Neural cell (in vitro differentiated cells): ENCODE data around the gene FASTKD1. TPM values are rescaled to one million over a fixed set of nuclear protein-coding genes. Genes with fewer than 3 reads are reported as not detected.

Experiments used
- H2AFZ ChIP-seq: fragments of 200-600, 300-800 bp; sonication (generic), shearing (Covaris generic); 2 replicates; pipeline ENCODE4 v1.6.0; 2014; ENCODE audit warnings: low read depth, mild to moderate bottlenecking, antibody characterized with exemption, low read length, moderate library complexity
- H3F3A ChIP-seq: fragments of 200-600 bp; shearing (Covaris generic); 2 replicates; pipeline ENCODE4 v1.6.1; 2016; ENCODE audit warnings: mild to moderate bottlenecking, moderate library complexity, mixed read lengths, antibody characterized with exemption, low read length; ENCODE audit not compliant: insufficient read depth, poor library complexity, severe bottlenecking
- H3K27ac ChIP-seq: fragments of 200-600, 300-800 bp; sonication (generic), shearing (Covaris generic); 2 replicates; pipeline ENCODE4 v1.5.1; 2014; ENCODE audit warnings: mild to moderate bottlenecking, low read length, moderate library complexity
- H3K27me3 ChIP-seq: fragments of 300-800, 200-600 bp; sonication (generic), shearing (Covaris generic); 2 replicates; pipeline ENCODE4 v1.6.0; 2014; ENCODE audit warnings: mild to moderate bottlenecking, low read depth, low read length, moderate library complexity; ENCODE audit not compliant: insufficient read depth
- H3K36me3 ChIP-seq: fragments of 300-800, 200-600 bp; sonication (generic), shearing (Covaris generic); 2 replicates; pipeline ENCODE4 v1.5.1; 2014; ENCODE audit warnings: mild to moderate bottlenecking, antibody characterized with exemption, low read length, moderate library complexity; ENCODE audit not compliant: insufficient read depth
- H3K4me2 ChIP-seq: fragments of 300-800, 200-600 bp; sonication (generic), shearing (Covaris generic); 2 replicates; pipeline ENCODE4 v1.6.0; 2014; ENCODE audit warnings: mild to moderate bottlenecking, low read length
- H3K4me3 ChIP-seq: fragments of 300-800, 200-600 bp; sonication (generic), shearing (Covaris generic); 2 replicates; pipeline ENCODE4 v1.5.1; 2014; ENCODE audit warnings: mild to moderate bottlenecking, low read length, moderate library complexity
- H3K79me2 ChIP-seq: fragments of 200-600 bp; shearing (Covaris generic); replicated peaks from 2 replicates; pipeline ENCODE4 v1.6.0; 2014; ENCODE audit warnings: mild to moderate bottlenecking, low read length, moderate library complexity; ENCODE audit not compliant: insufficient read depth
- H3K9ac ChIP-seq: fragments of 300-800, 200-600 bp; sonication (generic), shearing (Covaris generic); 2 replicates; pipeline ENCODE4 v1.6.1; 2016; ENCODE audit warnings: mild to moderate bottlenecking, low read length, mixed read lengths
- H3K9me2 ChIP-seq: fragments of 200-600 bp; shearing (Covaris generic); 2 replicates; pipeline ENCODE4 v1.6.1; 2016; ENCODE audit warnings: mild to moderate bottlenecking, low read length, mixed read lengths; ENCODE audit not compliant: insufficient read depth
- H3K9me3 ChIP-seq: fragments of 200-600, 300-800 bp; sonication (generic), shearing (Covaris generic); 2 replicates; pipeline ENCODE4 v1.6.1; 2016; ENCODE audit warnings: mild to moderate bottlenecking, mixed run types, low read length, moderate library complexity, mixed read lengths
- H4K20me1 ChIP-seq: fragments of 200-600 bp; shearing (Covaris generic); 2 replicates; pipeline ENCODE4 v1.6.1; 2016; ENCODE audit warnings: mild to moderate bottlenecking, mixed run types; ENCODE audit not compliant: insufficient read depth
- EP300 ChIP-seq: fragments of 450-650 bp; conservative IDR thresholded peaks from 2 replicates; pipeline ENCODE4 v1.6.1; 2014; ENCODE audit warnings: antibody characterized with exemption, mild to moderate bottlenecking, moderate library complexity; ENCODE audit not compliant: poor library complexity, severe bottlenecking
- EZH2 ChIP-seq: fragments of 200-600, 300-800 bp; shearing (Covaris generic), sonication (generic); IDR thresholded peaks from 2 replicates; pipeline ENCODE4 v1.6.1; 2014; ENCODE audit warnings: antibody characterized with exemption, low read length, borderline replicate concordance, mild to moderate bottlenecking; ENCODE audit not compliant: insufficient read depth, poor library complexity, severe bottlenecking
- MXI1 ChIP-seq: fragments of 450-650 bp; conservative IDR thresholded peaks from 2 replicates; pipeline ENCODE4 v1.6.1; 2014; ENCODE audit warnings: antibody characterized with exemption, mild to moderate bottlenecking; ENCODE audit not compliant: poor library complexity, severe bottlenecking
- POLR2AphosphoS5 ChIP-seq: IDR thresholded peaks from 2 replicates; pipeline ENCODE4 v1.6.1; 2012
- RAD21 ChIP-seq: fragments of 450-650 bp; conservative IDR thresholded peaks from 2 replicates; pipeline ENCODE4 v1.6.1; 2014; ENCODE audit warnings: antibody characterized with exemption, mild to moderate bottlenecking, moderate library complexity
- SMC3 ChIP-seq: fragments of 450-650 bp; conservative IDR thresholded peaks from 2 replicates; pipeline ENCODE4 v1.6.1; 2014; ENCODE audit warnings: antibody characterized with exemption, mild to moderate bottlenecking, moderate library complexity; ENCODE audit not compliant: poor library complexity
- TAF1 ChIP-seq: IDR thresholded peaks from 2 replicates; pipeline ENCODE4 v1.6.1; 2012; ENCODE audit warnings: low read depth
- polyA minus RNA-seq: library from RNA; depleted of rRNA, polyadenylated mRNA; stranded (reverse); fragments of >200 nt; gene quantifications from 2 replicates; pipeline ENCODE4 v1.2.3, GENCODE V29; 2014
- polyA plus RNA-seq: library from polyadenylated mRNA; depleted of rRNA; stranded (reverse); fragments of >200 nt; gene quantifications from 2 replicates; pipeline ENCODE4 v1.2.3, GENCODE V29; 2014
- TF ChIP-seq, protein P1 (sequence below): IDR thresholded peaks from 2 replicates; pipeline ENCODE4 v1.6.1; 2012; ENCODE audit warnings: borderline replicate concordance
- TF ChIP-seq, protein P2 (sequence below): fragments of 450-650 bp; IDR thresholded peaks from 2 replicates; pipeline ENCODE4 v1.5.1; 2014; ENCODE audit warnings: antibody characterized with exemption, mild to moderate bottlenecking, moderate library complexity; ENCODE audit not compliant: poor library complexity, severe bottlenecking

FASTKD1 gene, protein sequence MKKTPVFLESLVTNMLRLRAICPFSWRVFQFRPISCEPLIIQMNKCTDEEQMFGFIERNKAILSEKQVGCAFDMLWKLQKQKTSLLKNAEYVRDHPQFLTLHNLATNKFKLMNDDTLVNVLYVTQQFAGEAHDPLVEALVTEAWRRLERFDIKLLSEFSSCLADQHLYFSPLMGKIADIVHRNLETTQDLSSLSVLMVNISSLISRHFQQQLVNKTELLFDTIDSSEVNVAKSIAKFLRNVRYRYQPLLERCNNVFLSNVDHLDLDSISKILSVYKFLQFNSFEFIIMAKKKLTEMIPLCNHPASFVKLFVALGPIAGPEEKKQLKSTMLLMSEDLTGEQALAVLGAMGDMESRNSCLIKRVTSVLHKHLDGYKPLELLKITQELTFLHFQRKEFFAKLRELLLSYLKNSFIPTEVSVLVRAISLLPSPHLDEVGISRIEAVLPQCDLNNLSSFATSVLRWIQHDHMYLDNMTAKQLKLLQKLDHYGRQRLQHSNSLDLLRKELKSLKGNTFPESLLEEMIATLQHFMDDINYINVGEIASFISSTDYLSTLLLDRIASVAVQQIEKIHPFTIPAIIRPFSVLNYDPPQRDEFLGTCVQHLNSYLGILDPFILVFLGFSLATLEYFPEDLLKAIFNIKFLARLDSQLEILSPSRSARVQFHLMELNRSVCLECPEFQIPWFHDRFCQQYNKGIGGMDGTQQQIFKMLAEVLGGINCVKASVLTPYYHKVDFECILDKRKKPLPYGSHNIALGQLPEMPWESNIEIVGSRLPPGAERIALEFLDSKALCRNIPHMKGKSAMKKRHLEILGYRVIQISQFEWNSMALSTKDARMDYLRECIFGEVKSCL
- polyA plus RNA-seq (50.3 and 69.6 TPM in 2 replicates), polyA minus RNA-seq (75.8 and 77.2 TPM in 2 replicates)

DNA sequence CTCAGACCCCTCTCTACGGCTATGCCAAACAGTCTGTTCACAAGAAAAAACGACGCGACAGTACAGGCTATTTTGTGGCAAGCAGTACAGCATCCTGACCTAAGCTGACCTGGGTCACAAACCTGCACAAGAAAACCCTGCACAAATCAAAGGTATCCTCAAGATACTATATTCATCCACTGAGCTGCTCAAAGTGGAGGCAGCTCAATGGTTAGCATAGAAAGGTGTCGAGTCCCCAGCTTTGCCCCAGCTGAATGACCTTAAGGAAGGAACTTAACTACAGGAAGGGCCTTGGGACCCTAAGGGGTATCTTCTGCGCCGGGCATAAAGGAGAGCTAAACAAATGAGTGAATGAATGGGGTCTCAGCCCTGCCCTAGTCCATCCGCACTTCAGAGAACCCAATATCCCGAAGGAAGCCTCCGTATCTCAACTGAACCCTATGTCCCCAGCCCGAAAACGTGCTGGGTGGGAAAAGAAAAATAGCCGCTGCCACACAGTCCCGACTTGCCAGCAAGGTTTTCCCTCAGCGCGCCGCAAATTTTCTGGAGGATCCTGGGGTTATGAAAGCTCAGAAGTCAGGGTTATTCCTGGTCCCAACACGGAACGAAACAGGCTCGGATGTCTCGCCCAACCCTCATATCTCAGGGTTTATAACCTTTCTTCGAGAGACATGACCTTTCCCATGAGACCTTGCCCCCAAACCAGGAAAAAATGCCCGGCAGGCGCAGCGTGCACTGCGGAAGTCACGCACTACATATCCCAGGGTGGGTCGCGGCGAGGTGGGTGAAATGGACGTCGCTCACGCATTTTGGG is at the start of gene FASTKD1:
Gene FASTKD1, minus strand, starts transcription at position 706 of the 814 bp plus-strand sequence. CDS start 1,836 bp downstream, outside the sequence.
- TF ChIP-seq POLR2AphosphoS5 (peak; percentile 64), EZH2 (no peak), EP300 (no peak), TAF1 (peak; percentile 67), MXI1 (peak; percentile 91), SMC3 (peak; percentile 42), RAD21 (peak; percentile 21)
- TF ChIP-seq, protein P1, sequence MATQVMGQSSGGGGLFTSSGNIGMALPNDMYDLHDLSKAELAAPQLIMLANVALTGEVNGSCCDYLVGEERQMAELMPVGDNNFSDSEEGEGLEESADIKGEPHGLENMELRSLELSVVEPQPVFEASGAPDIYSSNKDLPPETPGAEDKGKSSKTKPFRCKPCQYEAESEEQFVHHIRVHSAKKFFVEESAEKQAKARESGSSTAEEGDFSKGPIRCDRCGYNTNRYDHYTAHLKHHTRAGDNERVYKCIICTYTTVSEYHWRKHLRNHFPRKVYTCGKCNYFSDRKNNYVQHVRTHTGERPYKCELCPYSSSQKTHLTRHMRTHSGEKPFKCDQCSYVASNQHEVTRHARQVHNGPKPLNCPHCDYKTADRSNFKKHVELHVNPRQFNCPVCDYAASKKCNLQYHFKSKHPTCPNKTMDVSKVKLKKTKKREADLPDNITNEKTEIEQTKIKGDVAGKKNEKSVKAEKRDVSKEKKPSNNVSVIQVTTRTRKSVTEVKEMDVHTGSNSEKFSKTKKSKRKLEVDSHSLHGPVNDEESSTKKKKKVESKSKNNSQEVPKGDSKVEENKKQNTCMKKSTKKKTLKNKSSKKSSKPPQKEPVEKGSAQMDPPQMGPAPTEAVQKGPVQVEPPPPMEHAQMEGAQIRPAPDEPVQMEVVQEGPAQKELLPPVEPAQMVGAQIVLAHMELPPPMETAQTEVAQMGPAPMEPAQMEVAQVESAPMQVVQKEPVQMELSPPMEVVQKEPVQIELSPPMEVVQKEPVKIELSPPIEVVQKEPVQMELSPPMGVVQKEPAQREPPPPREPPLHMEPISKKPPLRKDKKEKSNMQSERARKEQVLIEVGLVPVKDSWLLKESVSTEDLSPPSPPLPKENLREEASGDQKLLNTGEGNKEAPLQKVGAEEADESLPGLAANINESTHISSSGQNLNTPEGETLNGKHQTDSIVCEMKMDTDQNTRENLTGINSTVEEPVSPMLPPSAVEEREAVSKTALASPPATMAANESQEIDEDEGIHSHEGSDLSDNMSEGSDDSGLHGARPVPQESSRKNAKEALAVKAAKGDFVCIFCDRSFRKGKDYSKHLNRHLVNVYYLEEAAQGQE = no peak
- TF ChIP-seq, protein P2, sequence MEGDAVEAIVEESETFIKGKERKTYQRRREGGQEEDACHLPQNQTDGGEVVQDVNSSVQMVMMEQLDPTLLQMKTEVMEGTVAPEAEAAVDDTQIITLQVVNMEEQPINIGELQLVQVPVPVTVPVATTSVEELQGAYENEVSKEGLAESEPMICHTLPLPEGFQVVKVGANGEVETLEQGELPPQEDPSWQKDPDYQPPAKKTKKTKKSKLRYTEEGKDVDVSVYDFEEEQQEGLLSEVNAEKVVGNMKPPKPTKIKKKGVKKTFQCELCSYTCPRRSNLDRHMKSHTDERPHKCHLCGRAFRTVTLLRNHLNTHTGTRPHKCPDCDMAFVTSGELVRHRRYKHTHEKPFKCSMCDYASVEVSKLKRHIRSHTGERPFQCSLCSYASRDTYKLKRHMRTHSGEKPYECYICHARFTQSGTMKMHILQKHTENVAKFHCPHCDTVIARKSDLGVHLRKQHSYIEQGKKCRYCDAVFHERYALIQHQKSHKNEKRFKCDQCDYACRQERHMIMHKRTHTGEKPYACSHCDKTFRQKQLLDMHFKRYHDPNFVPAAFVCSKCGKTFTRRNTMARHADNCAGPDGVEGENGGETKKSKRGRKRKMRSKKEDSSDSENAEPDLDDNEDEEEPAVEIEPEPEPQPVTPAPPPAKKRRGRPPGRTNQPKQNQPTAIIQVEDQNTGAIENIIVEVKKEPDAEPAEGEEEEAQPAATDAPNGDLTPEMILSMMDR = no peak
- Histone ChIP-seq H3K27me3 (no peaks in the 10 kb centered on the region), H3F3A (no peaks in the 10 kb centered on the region), H2AFZ (peak within 1 kb of the TSS; percentile 86), H4K20me1 (no peaks in the 10 kb centered on the region), H3K27ac (peak within 1 kb of the TSS; percentile 73), H3K79me2 (peaks cover 33% of the 10 kb centered on the region), H3K4me2 (peak within 1 kb of the TSS; percentile 91), H3K36me3 (no peaks in the 10 kb centered on the region), H3K9ac (peak within 1 kb of the TSS; percentile 76), H3K4me3 (peak within 1 kb of the TSS; percentile 93), H3K9me3 (no peaks in the 10 kb centered on the region), H3K9me2 (no peaks in the 10 kb centered on the region)
